NCI-H187 (cell line): Measurements from ENCODE around the gene SPCS3.
"Not testable (repeated sequence)": the region's sequence is repeated elsewhere in the genome, so short reads cannot be mapped to it uniquely, and the experiment has no call there.

Experiments used
- DNase-seq, 2 experiments: peaks; one replicate each; lab custom pipeline; 2025; lab: John Stamatoyannopoulos, UW

Gene SPCS3

GRCh38 chr4:176306837-176307665 is 12.7 kb upstream of the SPCS3 start:
- DNase-seq: no peak

GRCh38 chr4:176307666-176307930 is 12.2 kb upstream of the SPCS3 start:
- no peak for DNase-seq

GRCh38 chr4:176308441-176308840 is 11.3 kb upstream of the SPCS3 start:
- DNase-seq: no peak

GRCh38 chr4:176309046-176309445 is 10.7 kb upstream of the SPCS3 start:
- no peak for DNase-seq

GRCh38 chr4:176309772-176310171 is 10.0 kb upstream of the SPCS3 start:
- no peak for DNase-seq

GRCh38 chr4:176313596-176314336 is 6.0 kb upstream of the SPCS3 start:
- no peak for DNase-seq

- DNase-seq: no peak
These were observed 539 bp upstream of the SPCS3 start for GRCh38 chr4:176319151-176319703.

- no peak for DNase-seq
These were observed 692 bp downstream of the SPCS3 start for GRCh38 chr4:176320340-176320975.

- no peak for DNase-seq
These were observed 1.2 kb downstream of the SPCS3 start for GRCh38 chr4:176320976-176321361.

GRCh38 chr4:176321589-176321988 is 1.8 kb downstream of the SPCS3 start:
- DNase-seq: no peak

GRCh38 chr4:176323511-176324160 is 3.9 kb downstream of the SPCS3 start:
- no peak for DNase-seq

GRCh38 chr4:176324876-176325275 is 5.1 kb downstream of the SPCS3 start:
- not testable (repeated sequence) for DNase-seq

GRCh38 chr4:176333076-176333475 is 13.3 kb downstream of the SPCS3 start:
- DNase-seq: no peak

GRCh38 chr4:176334066-176334465 is 14.3 kb downstream of the SPCS3 start:
- DNase-seq: no peak

GRCh38 chr4:176335421-176335820 is 15.7 kb downstream of the SPCS3 start:
- no peak for DNase-seq

- DNase-seq: no peak
These were observed 20.4 kb downstream of the SPCS3 start for GRCh38 chr4:176339936-176340761.

GRCh38 chr4:176340871-176341685 is 21.3 kb downstream of the SPCS3 start:
- no peak for DNase-seq

- no peak for DNase-seq
These were observed 22.6 kb downstream of the SPCS3 start for GRCh38 chr4:176342384-176342783.

- DNase-seq: no peak
These were observed 23.5 kb downstream of the SPCS3 start for GRCh38 chr4:176343286-176343685.

- DNase-seq: not testable (repeated sequence)
These were observed 25.6 kb downstream of the SPCS3 start for GRCh38 chr4:176345346-176345745.
